ENCODE data around the gene ITCH.
A peak's percentile ranks its signal among the peaks of the same experiment; 100 is the strongest.
"Not testable (repeated sequence)": the region's sequence is repeated elsewhere in the genome, so short reads cannot be mapped to it uniquely, and the experiment has no call there.

Gene ITCH

GRCh38 chr20:34340726-34341125, 22.3 kb upstream of the ITCH start:
- not testable (repeated sequence) for H4K8ac ChIP-seq (ENCODE audit: low read depth, low read length); H3K9me3 ChIP-seq (ENCODE audit: insufficient read depth, low read depth, low read length); H3K27ac ChIP-seq (ENCODE audit: low read depth, low read length); H4K91ac ChIP-seq (ENCODE audit: low read depth, low read length); H3K36me3 ChIP-seq (ENCODE audit: control insufficient read depth in 1 of 2, insufficient read depth in 2 of 2, low read length in 2 of 2); H3K14ac ChIP-seq (ENCODE audit: low read length); H2BK12ac ChIP-seq (ENCODE audit: low read length); H3K27me3 ChIP-seq (ENCODE audit: insufficient read depth, low read length); H3K4me2 ChIP-seq (ENCODE audit: low read length); H3K23ac ChIP-seq (ENCODE audit: low read length); H3K18ac ChIP-seq (ENCODE audit: low read length); H2AFZ ChIP-seq (ENCODE audit: insufficient read depth, low read length, poor library complexity); H3K4me3 ChIP-seq (ENCODE audit: low read depth, low read length); H2AK5ac ChIP-seq (ENCODE audit: low read length); H2BK5ac ChIP-seq (ENCODE audit: low read depth, low read length, poor library complexity); H3K79me2 ChIP-seq (ENCODE audit: control insufficient read depth, insufficient read depth, low read length, poor library complexity); H3K4ac ChIP-seq (ENCODE audit: low read depth, low read length); H3K79me1 ChIP-seq (ENCODE audit: low read length); H3K4me1 ChIP-seq (ENCODE audit: control insufficient read depth in 1 of 2, insufficient read depth in 2 of 2, low read length in 2 of 2); H2BK120ac ChIP-seq (ENCODE audit: insufficient read depth, low read length, poor library complexity); H3K9ac ChIP-seq (ENCODE audit: low read length); H4K12ac ChIP-seq (ENCODE audit: low read depth, low read length)
- DNase-seq, result peak in 1 of 2 donors; percentile 15
- WGBS (ENCODE audit: extremely low coverage, insufficient coverage, insufficient read length), result no CpG with 5 or more reads among the region's 10 CpGs

GRCh38 chr20:34341199-34341598, 21.9 kb upstream of the ITCH start:
- H3K27me3 ChIP-seq (ENCODE audit: insufficient read depth, low read length); H3K9ac ChIP-seq (ENCODE audit: low read length); H3K18ac ChIP-seq (ENCODE audit: low read length); H3K4me1 ChIP-seq (ENCODE audit: control insufficient read depth in 1 of 2, insufficient read depth in 2 of 2, low read length in 2 of 2); H2AFZ ChIP-seq (ENCODE audit: insufficient read depth, low read length, poor library complexity); H2BK12ac ChIP-seq (ENCODE audit: low read length); H3K27ac ChIP-seq (ENCODE audit: low read depth, low read length); H3K36me3 ChIP-seq (ENCODE audit: control insufficient read depth in 1 of 2, insufficient read depth in 2 of 2, low read length in 2 of 2); H3K79me1 ChIP-seq (ENCODE audit: low read length); H3K4me3 ChIP-seq (ENCODE audit: low read depth, low read length); H4K8ac ChIP-seq (ENCODE audit: low read depth, low read length); H3K79me2 ChIP-seq (ENCODE audit: control insufficient read depth, insufficient read depth, low read length, poor library complexity); H4K12ac ChIP-seq (ENCODE audit: low read depth, low read length); H3K4me2 ChIP-seq (ENCODE audit: low read length); H3K9me3 ChIP-seq (ENCODE audit: insufficient read depth, low read depth, low read length); H3K14ac ChIP-seq (ENCODE audit: low read length); DNase-seq; H3K23ac ChIP-seq (ENCODE audit: low read length); H4K91ac ChIP-seq (ENCODE audit: low read depth, low read length); H2AK5ac ChIP-seq (ENCODE audit: low read length); H2BK5ac ChIP-seq (ENCODE audit: low read depth, low read length, poor library complexity); H3K4ac ChIP-seq (ENCODE audit: low read depth, low read length); H2BK120ac ChIP-seq (ENCODE audit: insufficient read depth, low read length, poor library complexity): not testable (repeated sequence)
- no CpG with 5 or more reads among the region's 9 CpGs for WGBS (ENCODE audit: extremely low coverage, insufficient coverage, insufficient read length)

GRCh38 chr20:34343458-34344211, 19.4 kb upstream of the ITCH start:
- H3K4me2 ChIP-seq (ENCODE audit: low read length), result no peak overlapping the region
- H3K9ac ChIP-seq (ENCODE audit: low read length), result no peak overlapping the region
- DNase-seq, result peak in 1 of 2 donors; percentile 27
- no peak overlapping the region for H4K8ac ChIP-seq (ENCODE audit: low read depth, low read length)
- H3K27me3 ChIP-seq (ENCODE audit: insufficient read depth, low read length), result no peaks in the 10 kb centered on the region
- H4K91ac ChIP-seq (ENCODE audit: low read depth, low read length), result no peak overlapping the region
- no peak overlapping the region for H3K14ac ChIP-seq (ENCODE audit: low read length)
- H3K18ac ChIP-seq (ENCODE audit: low read length), result no peak overlapping the region
- H3K4me3 ChIP-seq (ENCODE audit: low read depth, low read length), result no peak overlapping the region
- no peaks in the 10 kb centered on the region for H3K9me3 ChIP-seq (ENCODE audit: insufficient read depth, low read depth, low read length)
- no peak overlapping the region for H3K23ac ChIP-seq (ENCODE audit: low read length)
- H3K4me1 ChIP-seq (ENCODE audit: control insufficient read depth in 1 of 2, insufficient read depth in 2 of 2, low read length in 2 of 2), result peaks cover 0 to 4% of the 10 kb centered on the region in 2 experiments
- WGBS (ENCODE audit: extremely low coverage, insufficient coverage, insufficient read length), result no CpG with 5 or more reads among the region's 10 CpGs
- no peaks in the 10 kb centered on the region for H3K79me1 ChIP-seq (ENCODE audit: low read length)
- H3K36me3 ChIP-seq (ENCODE audit: control insufficient read depth in 1 of 2, insufficient read depth in 2 of 2, low read length in 2 of 2), result no peaks in the 10 kb centered on the region
- no peak overlapping the region for H2AFZ ChIP-seq (ENCODE audit: insufficient read depth, low read length, poor library complexity)
- H3K4ac ChIP-seq (ENCODE audit: low read depth, low read length), result no peak overlapping the region
- H2AK5ac ChIP-seq (ENCODE audit: low read length), result no peak overlapping the region
- no peak overlapping the region for H2BK120ac ChIP-seq (ENCODE audit: insufficient read depth, low read length, poor library complexity)
- no peak overlapping the region for H2BK12ac ChIP-seq (ENCODE audit: low read length)
- no peak overlapping the region for H4K12ac ChIP-seq (ENCODE audit: low read depth, low read length)
- H2BK5ac ChIP-seq (ENCODE audit: low read depth, low read length, poor library complexity), result no peak overlapping the region
- no peak overlapping the region for H3K27ac ChIP-seq (ENCODE audit: low read depth, low read length)
- H3K79me2 ChIP-seq (ENCODE audit: control insufficient read depth, insufficient read depth, low read length, poor library complexity), result no peaks in the 10 kb centered on the region

- H3K36me3 ChIP-seq (ENCODE audit: control insufficient read depth in 1 of 2, insufficient read depth in 2 of 2, low read length in 2 of 2), result no peaks in the 10 kb centered on the region
- no peak overlapping the region for H3K9ac ChIP-seq (ENCODE audit: low read length)
- no peak overlapping the region for H2BK120ac ChIP-seq (ENCODE audit: insufficient read depth, low read length, poor library complexity)
- no peaks in the 10 kb centered on the region for H3K79me2 ChIP-seq (ENCODE audit: control insufficient read depth, insufficient read depth, low read length, poor library complexity)
- H3K9me3 ChIP-seq (ENCODE audit: insufficient read depth, low read depth, low read length), result no peaks in the 10 kb centered on the region
- no peaks in the 10 kb centered on the region for H3K79me1 ChIP-seq (ENCODE audit: low read length)
- H3K4me2 ChIP-seq (ENCODE audit: low read length), result no peak overlapping the region
- H2BK12ac ChIP-seq (ENCODE audit: low read length), result no peak overlapping the region
- no CpG with 5 or more reads among the region's 5 CpGs for WGBS (ENCODE audit: extremely low coverage, insufficient coverage, insufficient read length)
- H2AFZ ChIP-seq (ENCODE audit: insufficient read depth, low read length, poor library complexity), result no peak overlapping the region
- DNase-seq, result no peak
- H4K12ac ChIP-seq (ENCODE audit: low read depth, low read length), result no peak overlapping the region
- H3K27me3 ChIP-seq (ENCODE audit: insufficient read depth, low read length), result no peaks in the 10 kb centered on the region
- no peak overlapping the region for H3K27ac ChIP-seq (ENCODE audit: low read depth, low read length)
- no peak overlapping the region for H4K91ac ChIP-seq (ENCODE audit: low read depth, low read length)
- H3K18ac ChIP-seq (ENCODE audit: low read length), result no peak overlapping the region
- H2AK5ac ChIP-seq (ENCODE audit: low read length), result no peak overlapping the region
- no peak overlapping the region for H4K8ac ChIP-seq (ENCODE audit: low read depth, low read length)
- H3K4me1 ChIP-seq (ENCODE audit: control insufficient read depth in 1 of 2, insufficient read depth in 2 of 2, low read length in 2 of 2), result peaks cover 0 to 4% of the 10 kb centered on the region in 2 experiments
- no peak overlapping the region for H2BK5ac ChIP-seq (ENCODE audit: low read depth, low read length, poor library complexity)
- H3K23ac ChIP-seq (ENCODE audit: low read length), result no peak overlapping the region
- no peak overlapping the region for H3K4me3 ChIP-seq (ENCODE audit: low read depth, low read length)
- no peak overlapping the region for H3K4ac ChIP-seq (ENCODE audit: low read depth, low read length)
- no peak overlapping the region for H3K14ac ChIP-seq (ENCODE audit: low read length)
Measured at GRCh38 chr20:34344238-34344637, 18.8 kb upstream of the ITCH start.
